ENCODE measurements around the gene RNF152.

- TF ChIP-seq, protein P1, sequence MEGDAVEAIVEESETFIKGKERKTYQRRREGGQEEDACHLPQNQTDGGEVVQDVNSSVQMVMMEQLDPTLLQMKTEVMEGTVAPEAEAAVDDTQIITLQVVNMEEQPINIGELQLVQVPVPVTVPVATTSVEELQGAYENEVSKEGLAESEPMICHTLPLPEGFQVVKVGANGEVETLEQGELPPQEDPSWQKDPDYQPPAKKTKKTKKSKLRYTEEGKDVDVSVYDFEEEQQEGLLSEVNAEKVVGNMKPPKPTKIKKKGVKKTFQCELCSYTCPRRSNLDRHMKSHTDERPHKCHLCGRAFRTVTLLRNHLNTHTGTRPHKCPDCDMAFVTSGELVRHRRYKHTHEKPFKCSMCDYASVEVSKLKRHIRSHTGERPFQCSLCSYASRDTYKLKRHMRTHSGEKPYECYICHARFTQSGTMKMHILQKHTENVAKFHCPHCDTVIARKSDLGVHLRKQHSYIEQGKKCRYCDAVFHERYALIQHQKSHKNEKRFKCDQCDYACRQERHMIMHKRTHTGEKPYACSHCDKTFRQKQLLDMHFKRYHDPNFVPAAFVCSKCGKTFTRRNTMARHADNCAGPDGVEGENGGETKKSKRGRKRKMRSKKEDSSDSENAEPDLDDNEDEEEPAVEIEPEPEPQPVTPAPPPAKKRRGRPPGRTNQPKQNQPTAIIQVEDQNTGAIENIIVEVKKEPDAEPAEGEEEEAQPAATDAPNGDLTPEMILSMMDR (IDR thresholded peaks at IDR 0.05; ENCODE audit: low read length) = no peak
- no peak for TF ChIP-seq EZH2 (IDR thresholded peaks at IDR 0.05; ENCODE audit: borderline replicate concordance, low read length)
Observed at GRCh38 chr18:61797696-61798590, 94.9 kb downstream of the RNF152 start.
